Stimulated activated naive CD8-positive, alpha-beta T cell treated with anti-CD3 and anti-CD28 coated beads, Interleukin-15, amount 100 ng/mL, for 72 hours (primary cell): ENCODE measurements around the gene REN.

Experiments used
- ATAC-seq: fragments of 150-1000 bp; cut with Tn5 transposase; 2 replicates; pipeline ENCODE4 v1.10.0; 2021; ENCODE audit warnings: mild to moderate bottlenecking, moderate library complexity
- DNase-seq, 2 donors: peaks; one replicate each; pipeline ENCODE4 v3.0.0; 2021 to 2022
- H3K27ac Mint-ChIP-seq, 2 donors: one replicate each; pipeline ENCODE4 v1.8.0; 2022; ENCODE audit warnings: mild to moderate bottlenecking in 2 of 2, mixed read lengths in 2 of 2, moderate library complexity in 2 of 2
- H3K27me3 Mint-ChIP-seq: one replicate; pipeline ENCODE4 v1.8.0; 2022; ENCODE audit warnings: mixed read lengths
- H3K4me1 Mint-ChIP-seq: one replicate; pipeline ENCODE4 v1.8.0; 2022; ENCODE audit warnings: mild to moderate bottlenecking, mixed read lengths
- H3K4me3 Mint-ChIP-seq, 2 donors: one replicate each; pipeline ENCODE4 v1.8.0; 2022; ENCODE audit warnings: mild to moderate bottlenecking in 2 of 2, mixed read lengths in 2 of 2, moderate library complexity in 1 of 2
- H3K9me3 Mint-ChIP-seq, 2 donors: one replicate each; pipeline ENCODE4 v1.8.0; 2022; ENCODE audit warnings: mixed read lengths in 2 of 2

Gene REN

GRCh38 chr1:204116539-204116938 lies 49.6 kb downstream of the REN start:
- no peak overlapping the region for H3K27ac Mint-ChIP-seq

GRCh38 chr1:204115116-204115515 lies 51.0 kb downstream of the REN start:
- ATAC-seq (no peak), DNase-seq (no peak)
- peaks cover 13% of the 10 kb centered on the region for H3K4me1 Mint-ChIP-seq
- no peaks in the 10 kb centered on the region for H3K9me3 Mint-ChIP-seq
- H3K27me3 Mint-ChIP-seq, result no peaks in the 10 kb centered on the region
- no peak overlapping the region for H3K4me3 Mint-ChIP-seq
- H3K27ac Mint-ChIP-seq, result no peak overlapping the region

More at GRCh38 chr1:204116539-204116938, 49.6 kb downstream of the REN start:
- peaks cover 13% of the 10 kb centered on the region for H3K4me1 Mint-ChIP-seq
- no peak for DNase-seq
- no peaks in the 10 kb centered on the region for H3K27me3 Mint-ChIP-seq
- H3K4me3 Mint-ChIP-seq, result no peak overlapping the region
- no peak for ATAC-seq
- H3K9me3 Mint-ChIP-seq, result no peaks in the 10 kb centered on the region

GRCh38 chr1:204114606-204115005 lies 51.5 kb downstream of the REN start:
- H3K27me3 Mint-ChIP-seq, result no peaks in the 10 kb centered on the region
- no peak overlapping the region for H3K4me3 Mint-ChIP-seq
- no peaks in the 10 kb centered on the region for H3K9me3 Mint-ChIP-seq
- DNase-seq (no peak), ATAC-seq (no peak)
- no peak overlapping the region for H3K27ac Mint-ChIP-seq
- H3K4me1 Mint-ChIP-seq, result peaks cover 13% of the 10 kb centered on the region

- no peak for ATAC-seq
- H3K27me3 Mint-ChIP-seq, result no peaks in the 10 kb centered on the region
- DNase-seq, result no peak
- no peaks in the 10 kb centered on the region for H3K9me3 Mint-ChIP-seq
- H3K4me3 Mint-ChIP-seq, result no peak overlapping the region
- H3K27ac Mint-ChIP-seq, result peak overlapping the region in 1 of 2 donors; percentile 85
- H3K4me1 Mint-ChIP-seq, result peaks cover 13% of the 10 kb centered on the region
Measured at GRCh38 chr1:204113896-204114295, 52.2 kb downstream of the REN start.

GRCh38 chr1:204112876-204113730 lies 53.0 kb downstream of the REN start:
- DNase-seq, result no peak
- H3K4me3 Mint-ChIP-seq, result no peak overlapping the region
- no peaks in the 10 kb centered on the region for H3K9me3 Mint-ChIP-seq
- ATAC-seq, result no peak
- H3K4me1 Mint-ChIP-seq, result peaks cover 13% of the 10 kb centered on the region
- no peaks in the 10 kb centered on the region for H3K27me3 Mint-ChIP-seq
- peak overlapping the region; percentile 50 to 85 for H3K27ac Mint-ChIP-seq

GRCh38 chr1:204110894-204111633 lies 55.1 kb downstream of the REN start:
- DNase-seq, result no peak
- H3K9me3 Mint-ChIP-seq, result no peaks in the 10 kb centered on the region
- no peak overlapping the region for H3K27ac Mint-ChIP-seq
- no peak for ATAC-seq
- H3K4me1 Mint-ChIP-seq, result peaks cover 13% of the 10 kb centered on the region
- H3K27me3 Mint-ChIP-seq, result no peaks in the 10 kb centered on the region
- no peak overlapping the region for H3K4me3 Mint-ChIP-seq

- DNase-seq (no peak), ATAC-seq (no peak)
- Mint-ChIP-seq H3K27me3 (no peaks in the 10 kb centered on the region), H3K9me3 (no peaks in the 10 kb centered on the region), H3K27ac (no peak overlapping the region), H3K4me3 (no peak overlapping the region), H3K4me1 (peaks cover 18% of the 10 kb centered on the region)
Measured at GRCh38 chr1:204108312-204109141, 57.6 kb downstream of the REN start.

GRCh38 chr1:204107892-204108291 lies 58.2 kb downstream of the REN start:
- DNase-seq (no peak), ATAC-seq (no peak)
- H3K27ac Mint-ChIP-seq, result no peak overlapping the region
- H3K27me3 Mint-ChIP-seq, result no peaks in the 10 kb centered on the region
- peaks cover 24% of the 10 kb centered on the region for H3K4me1 Mint-ChIP-seq
- H3K9me3 Mint-ChIP-seq, result no peaks in the 10 kb centered on the region
- H3K4me3 Mint-ChIP-seq, result no peak overlapping the region

GRCh38 chr1:204106825-204107224 lies 59.3 kb downstream of the REN start:
- no peak overlapping the region for H3K27ac Mint-ChIP-seq
- H3K4me1 Mint-ChIP-seq, result peaks cover 35% of the 10 kb centered on the region
- ATAC-seq (no peak), DNase-seq (no peak)
- no peaks in the 10 kb centered on the region for H3K9me3 Mint-ChIP-seq
- no peak overlapping the region for H3K4me3 Mint-ChIP-seq
- H3K27me3 Mint-ChIP-seq, result no peaks in the 10 kb centered on the region

- DNase-seq, result no peak
- no peak for ATAC-seq
- Mint-ChIP-seq H3K27me3 (no peaks in the 10 kb centered on the region), H3K4me3 (peak overlapping the region; percentile 15 to 50), H3K4me1 (peaks cover 35% of the 10 kb centered on the region), H3K27ac (peak overlapping the region; percentile 56 to 77), H3K9me3 (no peaks in the 10 kb centered on the region)
Measured at GRCh38 chr1:204105131-204105515, 61.0 kb downstream of the REN start.
